IPS-NIHi7 (cell line): Measurements from ENCODE around the gene METTL16.
A peak's percentile ranks its signal among the peaks of the same experiment; 100 is the strongest.
"Not testable (repeated sequence)": the region's sequence is repeated elsewhere in the genome, so short reads cannot be mapped to it uniquely, and the experiment has no call there.

ENCODE experiments used
- DNase-seq: peaks from one replicate; pipeline ENCODE4 v3.0.0; 2012; ENCODE audit warnings: mixed read lengths; ENCODE audit errors: extremely low spot score

METTL16 gene

DNA sequence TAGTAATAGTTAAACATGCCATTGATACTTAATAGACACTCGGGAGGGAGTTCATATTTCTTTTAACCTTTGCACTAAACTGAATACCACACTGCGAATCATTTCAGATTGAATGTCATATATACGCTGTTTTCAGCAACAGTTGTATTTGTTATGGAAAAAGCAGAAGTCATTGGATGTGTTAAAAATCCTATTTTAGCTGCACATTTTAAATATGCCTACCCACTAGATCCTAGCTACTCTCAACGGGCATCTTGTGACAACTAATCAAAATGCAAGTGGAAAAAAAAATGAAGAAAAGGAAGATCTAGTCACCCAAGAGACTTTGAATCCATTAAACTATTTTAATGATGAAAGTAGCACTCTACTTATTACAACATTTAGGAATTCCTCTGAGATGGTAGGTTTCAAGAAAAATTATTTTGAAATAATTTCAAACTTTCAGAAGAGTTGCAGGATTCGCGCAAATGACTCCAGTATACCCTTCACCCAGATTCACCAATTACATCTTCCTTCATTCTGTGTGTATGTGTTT lies 59.4 kb downstream of the METTL16 start:
- DNase-seq = no peak

GRCh38 chr17:2450016-2450650 lies 61.6 kb downstream of the METTL16 start:
- no peak for DNase-seq

DNA sequence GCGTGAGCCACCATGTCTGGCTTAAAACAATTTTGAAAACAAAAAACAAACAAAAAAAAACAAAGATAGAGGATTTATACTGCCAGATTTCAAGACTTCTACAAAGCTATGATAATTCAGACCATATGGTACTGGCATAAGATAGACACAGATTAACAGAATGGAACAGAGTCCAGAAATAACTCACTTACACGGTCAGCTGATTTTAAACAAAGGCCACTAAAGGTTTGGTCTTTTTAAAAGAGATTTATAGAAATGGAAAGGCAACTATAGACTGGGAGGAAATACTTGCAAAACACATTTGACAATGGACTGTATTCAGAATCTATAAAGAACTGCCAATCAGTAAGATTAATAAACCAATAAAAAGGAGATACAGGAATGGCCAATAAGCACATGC lies 62.2 kb downstream of the METTL16 start:
- DNase-seq = no peak

DNA sequence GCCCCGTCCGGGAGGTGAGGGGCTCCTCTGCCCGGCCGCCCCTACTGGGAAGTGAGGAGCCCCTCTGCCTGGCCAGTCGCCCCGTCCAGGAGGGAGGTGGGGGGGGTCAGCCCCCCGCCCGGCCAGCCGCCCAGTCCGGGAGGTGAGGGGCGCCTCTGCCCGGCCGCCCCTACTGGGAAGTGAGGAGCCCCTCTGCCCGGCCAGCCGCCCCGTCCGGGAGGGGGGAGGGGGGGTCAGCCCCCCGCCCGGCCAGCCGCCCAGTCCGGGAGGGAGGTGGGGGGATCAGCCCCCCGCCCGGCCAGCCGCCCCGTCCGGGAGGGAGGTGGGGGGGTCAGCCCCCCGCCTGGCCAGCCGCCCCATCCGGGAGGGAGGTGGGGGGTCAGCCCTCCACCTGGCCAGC lies 64.2 kb downstream of the METTL16 start:
- not testable (repeated sequence) for DNase-seq

- no peak for DNase-seq
Observed at GRCh38 chr17:2445638-2446037, 66.0 kb downstream of the METTL16 start.

GRCh38 chr17:2444382-2444781 lies 67.3 kb downstream of the METTL16 start:
- DNase-seq = no peak

DNA sequence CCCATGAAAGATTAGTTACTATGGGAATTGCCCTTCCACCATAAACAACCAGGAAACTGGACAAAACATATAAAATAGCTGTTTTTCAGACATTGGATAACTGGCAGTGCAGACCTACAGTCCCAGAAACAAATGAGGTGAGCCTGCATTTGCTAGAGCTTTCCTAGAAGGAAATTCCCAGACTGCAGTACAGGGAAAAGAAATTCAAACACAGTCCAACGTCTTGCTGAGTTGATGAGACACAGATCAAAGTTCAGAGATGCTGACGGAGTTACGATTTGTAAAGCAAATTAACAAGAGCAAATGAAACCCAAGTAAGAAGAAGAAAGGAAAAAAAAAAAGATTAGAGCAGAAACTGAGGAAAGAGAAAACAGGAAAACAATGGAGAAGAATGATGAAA lies 69.5 kb downstream of the METTL16 start:
- no peak for DNase-seq

DNA sequence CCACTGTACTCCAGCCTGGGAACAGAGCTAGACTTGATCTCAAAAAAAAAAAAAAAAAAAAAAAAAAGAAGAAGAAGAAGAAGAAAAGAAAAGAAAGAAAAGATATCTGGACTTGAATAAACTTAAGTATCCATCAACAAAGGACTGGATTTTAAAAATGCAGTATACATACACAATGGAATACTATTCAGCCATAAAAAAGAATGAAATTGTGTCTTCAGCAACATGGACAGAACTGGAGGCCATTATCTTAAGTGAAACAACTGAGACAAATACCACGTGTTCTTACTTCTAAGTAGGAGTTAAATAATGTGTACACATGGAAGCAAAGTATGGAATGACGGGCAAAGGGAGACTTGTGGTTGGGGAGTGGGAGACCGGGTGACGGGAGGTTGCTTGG lies 70.8 kb downstream of the METTL16 start:
- DNase-seq = no peak

DNA sequence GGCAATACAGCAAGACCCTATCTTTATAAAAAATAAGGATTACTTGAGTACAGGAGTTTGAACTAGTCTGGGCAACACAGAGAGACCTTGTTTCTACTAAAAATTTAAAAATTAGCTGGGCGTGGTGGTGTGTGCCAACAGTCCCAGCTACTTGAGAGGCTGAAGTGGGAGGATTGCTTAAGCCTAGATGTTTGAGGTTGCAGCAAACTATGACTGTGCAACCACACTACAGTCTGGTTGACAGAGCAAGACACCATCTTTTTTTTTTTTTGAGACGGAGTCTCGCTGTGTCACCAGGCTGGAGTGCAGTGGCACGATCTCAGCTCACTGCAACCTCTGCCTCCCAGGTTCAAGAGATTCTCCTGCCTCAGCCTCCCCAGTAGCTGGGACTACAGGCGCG lies 71.7 kb downstream of the METTL16 start:
- DNase-seq = not testable (repeated sequence)

- DNase-seq = no peak
Observed at GRCh38 chr17:2438823-2439222, 72.9 kb downstream of the METTL16 start.

GRCh38 chr17:2436316-2436905 lies 75.3 kb downstream of the METTL16 start:
- DNase-seq = no peak

GRCh38 chr17:2435862-2436261 lies 75.8 kb downstream of the METTL16 start:
- DNase-seq = no peak

DNA sequence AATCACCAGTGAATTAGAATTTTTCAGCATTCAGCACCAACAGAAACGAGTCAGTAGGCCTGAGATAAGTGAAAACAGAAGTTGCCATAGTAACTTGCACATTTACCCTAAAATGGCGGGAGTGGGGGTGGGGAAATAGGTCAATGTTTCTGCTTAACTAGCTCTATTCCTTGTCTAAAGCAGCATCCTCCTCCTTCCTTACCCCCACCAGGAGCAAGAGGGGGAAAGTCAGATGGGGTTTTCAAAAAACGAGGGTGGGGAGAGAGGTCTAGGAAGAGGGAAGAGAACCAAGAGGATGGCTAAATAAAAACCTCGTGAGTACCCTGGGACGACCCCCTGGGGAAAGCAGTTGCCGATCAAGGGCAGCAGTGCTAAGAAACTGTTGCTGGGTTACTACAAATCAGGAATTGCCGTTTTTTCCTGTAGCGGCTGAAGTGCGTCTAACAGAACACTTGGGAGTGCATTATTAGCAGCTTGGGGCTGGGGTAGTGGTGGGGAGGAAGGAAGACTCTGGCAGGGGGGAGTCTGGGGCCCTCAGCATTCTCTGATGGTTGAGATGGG lies 76.4 kb downstream of the METTL16 start:
- DNase-seq = peak; percentile 56

DNA sequence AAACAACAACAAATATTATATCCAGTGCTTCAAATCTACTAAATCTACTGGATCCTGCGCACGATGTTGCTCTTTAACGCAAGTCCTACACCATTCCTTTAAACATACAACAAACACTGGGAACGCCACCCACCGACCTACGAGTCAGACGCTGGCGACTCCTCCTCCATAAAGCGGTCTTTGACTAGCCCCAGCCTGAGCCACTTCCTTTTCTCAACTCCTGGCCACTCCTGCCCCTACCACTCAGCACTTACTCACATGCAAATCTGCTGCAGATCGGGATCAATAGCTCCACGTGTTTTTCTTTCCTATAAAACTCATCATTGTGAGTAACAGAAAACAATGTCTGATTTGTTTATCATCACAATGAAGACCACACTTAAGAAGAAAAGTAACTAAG lies 78.0 kb downstream of the METTL16 start:
- DNase-seq = peak; percentile 22

DNA sequence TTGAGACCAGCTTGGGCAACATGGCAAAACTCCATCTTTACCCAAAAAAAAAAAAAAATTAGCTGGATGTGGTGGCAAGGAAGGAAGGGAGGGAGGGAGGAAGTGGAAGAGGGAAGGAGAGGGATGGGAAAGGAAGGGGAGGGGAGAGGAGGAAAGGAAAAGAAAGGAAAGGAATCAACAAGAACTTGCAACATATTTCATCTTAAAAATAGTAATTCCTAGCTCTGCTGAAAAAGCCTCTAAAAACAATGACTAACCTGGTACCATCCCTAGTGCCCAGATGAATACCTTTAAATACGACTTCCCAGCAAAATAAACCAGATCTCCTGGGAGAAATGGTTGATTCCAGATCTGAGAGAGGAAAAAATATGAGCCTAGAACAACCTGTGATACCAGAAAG lies 83.8 kb downstream of the METTL16 start:
- no peak for DNase-seq

GRCh38 chr17:2427215-2427614 lies 84.5 kb downstream of the METTL16 start:
- no peak for DNase-seq

- no peak for DNase-seq
Observed at GRCh38 chr17:2423271-2423670, 88.4 kb downstream of the METTL16 start.

GRCh38 chr17:2421315-2422147 lies 90.2 kb downstream of the METTL16 start:
- no peak for DNase-seq

GRCh38 chr17:2420176-2420575 lies 91.5 kb downstream of the METTL16 start:
- DNase-seq = no peak

GRCh38 chr17:2419486-2419885 lies 92.2 kb downstream of the METTL16 start:
- no peak for DNase-seq

GRCh38 chr17:2418572-2418971 lies 93.1 kb downstream of the METTL16 start:
- no peak for DNase-seq

DNA sequence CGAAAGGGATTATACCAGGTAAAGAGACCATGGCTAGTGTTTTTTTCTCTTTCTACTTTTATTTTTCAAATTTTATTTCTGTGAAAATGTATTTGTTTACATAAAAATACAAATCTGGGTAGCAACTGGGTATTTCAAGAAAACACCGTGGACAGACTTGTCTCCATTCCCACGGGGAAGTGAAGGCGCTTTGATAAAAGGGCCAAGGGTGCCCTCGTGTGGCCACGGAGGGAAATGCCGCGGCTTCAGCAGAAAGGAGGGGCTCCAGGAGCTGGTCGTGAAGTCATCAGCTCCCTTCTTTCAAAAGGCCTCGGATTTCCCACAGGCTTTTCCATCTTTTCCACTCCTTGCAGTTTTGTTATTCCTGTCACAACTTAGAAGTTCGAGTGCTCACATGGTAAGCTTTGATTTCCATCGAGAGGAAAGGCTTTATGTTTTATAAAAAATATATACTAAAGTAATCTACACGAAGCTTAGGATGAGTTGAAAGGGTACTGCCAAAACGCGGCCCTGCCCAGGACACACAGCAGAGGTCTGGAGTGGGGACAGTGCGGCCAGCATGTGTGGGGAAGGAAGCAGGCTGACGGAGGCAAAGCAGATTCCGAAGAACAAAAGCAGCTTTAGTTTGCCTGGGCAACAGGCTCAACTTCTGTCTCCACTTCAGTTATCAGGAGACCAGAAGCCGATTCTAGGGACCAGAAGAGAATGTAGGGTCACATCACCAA lies 95.5 kb downstream of the METTL16 start:
- peak; percentile 89 for DNase-seq
